Keratinocyte (primary cell): ENCODE data around the gene SEC14L1.

Experiments
- CTCF ChIP-seq, 3 experiments: IDR thresholded peaks in 1 of 3; conservative IDR thresholded peaks in 1 of 3; optimal IDR thresholded peaks in 1 of 3; 2 replicates in 2 of 3; 3 replicates in 1 of 3; pipeline versions ENCODE3 to v1.5.1; 2011; ENCODE audit warnings: low read length in 3 of 3, mild to moderate bottlenecking in 3 of 3, moderate library complexity in 2 of 3, control low read depth in 1 of 3, inconsistent platforms in 1 of 3; ENCODE audit not compliant: insufficient read depth in 2 of 3; ENCODE audit errors: extremely low read depth in 1 of 3
- EZH2 ChIP-seq: IDR thresholded peaks from one replicate; pipeline ENCODE4 v1.6.1; 2012; ENCODE audit warnings: inconsistent platforms, mild to moderate bottlenecking, low read length, moderate library complexity

DNA sequence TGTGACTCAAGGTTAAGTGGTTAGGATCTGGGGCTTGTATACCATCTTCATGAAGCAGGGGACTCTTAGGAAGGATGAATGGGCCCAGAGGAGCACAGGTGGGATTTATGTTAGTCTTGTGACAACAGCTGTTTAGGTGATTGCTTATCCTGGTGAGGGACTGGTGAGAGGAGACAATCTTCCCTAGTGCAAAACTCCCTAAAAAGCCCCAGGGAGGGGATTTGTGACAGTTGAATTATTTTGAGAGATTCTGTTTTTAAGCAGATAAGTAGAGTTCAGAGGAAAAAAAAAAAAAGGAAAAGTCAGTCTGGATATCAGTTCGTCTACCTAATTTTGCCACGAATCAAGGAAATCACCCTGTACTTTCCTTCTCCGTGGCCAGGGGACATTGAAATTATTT, 35.1 kb upstream of the SEC14L1 start:
- TF ChIP-seq CTCF (optimal IDR thresholded peaks at IDR 0.05 in 1 of 3, IDR thresholded peaks at IDR 0.05 in 1 of 3, conservative IDR thresholded peaks at IDR 0.05 in 1 of 3; ENCODE audit: extremely low read depth in 1 of 3, insufficient read depth in 2 of 3, low read length in 3 of 3) (no peak), EZH2 (no peak)
